HG02885 (cell line): ENCODE results near the gene CMIP.

Source experiments
- ATAC-seq: cut with Tn5 transposase; IDR thresholded peaks from one replicate; pipeline ENCODE4 v1.9.1; 2021; ENCODE audit warnings: mild to moderate bottlenecking; ENCODE audit not compliant: unreplicated experiment, poor library complexity

Gene CMIP

GRCh38 chr16:81664153-81664552 is 219.5 kb downstream of the CMIP start:
- ATAC-seq = no peak

DNA sequence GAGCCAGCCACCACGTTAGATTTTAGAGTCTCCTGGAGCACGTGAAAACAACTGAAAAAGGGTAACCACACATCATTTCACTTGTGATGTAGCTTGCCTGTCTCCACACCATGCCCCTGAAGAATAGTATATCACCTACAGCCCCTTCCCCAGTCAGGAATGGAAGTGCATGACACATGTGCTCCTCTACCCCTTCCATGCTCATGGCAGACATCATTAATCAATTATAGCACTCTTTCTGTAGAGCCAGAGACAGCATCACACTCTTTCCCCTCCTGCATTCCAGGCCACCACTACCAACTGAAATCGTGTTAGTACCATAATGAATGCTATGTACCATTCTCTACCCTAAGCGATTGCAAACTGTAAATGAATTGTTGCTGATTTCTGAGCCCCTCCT is 221.0 kb downstream of the CMIP start:
- no peak for ATAC-seq

GRCh38 chr16:81666113-81666512 is 221.5 kb downstream of the CMIP start:
- ATAC-seq = no peak

- ATAC-seq = no peak
These were observed 223.9 kb downstream of the CMIP start for GRCh38 chr16:81668243-81669097.

DNA sequence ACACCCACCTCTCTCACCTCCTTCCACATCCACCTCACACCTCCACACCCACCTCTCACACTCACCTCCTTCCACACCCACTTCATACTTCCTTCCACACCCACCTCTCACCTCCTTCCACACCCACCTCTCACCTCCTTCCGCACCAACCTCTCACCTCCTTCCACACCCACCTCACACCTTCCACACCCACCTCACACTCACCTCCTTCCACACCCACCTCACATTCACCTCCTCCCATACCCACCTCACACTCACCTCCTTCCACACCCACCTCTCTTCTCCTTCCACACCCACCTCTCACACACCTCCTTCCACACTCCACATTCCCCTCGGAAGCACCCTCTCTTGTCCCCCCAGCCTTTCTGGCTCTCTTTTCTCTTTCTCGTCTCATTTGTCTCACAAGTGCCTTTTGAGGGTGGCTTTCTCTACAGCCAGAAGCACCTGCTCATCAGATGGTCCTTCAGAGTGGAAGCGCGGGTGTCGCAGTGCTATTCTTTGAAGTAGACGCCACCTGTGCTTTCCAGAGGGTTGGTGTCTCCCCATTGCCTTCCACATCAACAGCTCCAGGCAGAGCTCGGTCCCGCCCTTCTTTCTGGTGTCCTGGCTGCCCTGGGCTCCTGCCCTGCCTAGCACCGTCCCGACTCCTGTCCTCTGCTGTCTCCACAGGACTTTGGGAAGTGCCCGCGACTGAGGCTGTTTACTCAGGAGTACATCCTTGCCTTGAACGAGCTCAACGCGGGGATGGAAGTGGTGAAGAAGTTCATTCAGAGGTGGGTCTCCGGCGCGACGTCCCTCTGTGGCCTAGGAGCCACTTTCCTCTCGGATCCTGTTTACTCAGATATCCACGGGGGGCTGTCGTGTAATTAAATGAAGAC is 225.1 kb downstream of the CMIP start:
- no peak for ATAC-seq

- no peak for ATAC-seq
These were observed 227.4 kb downstream of the CMIP start for GRCh38 chr16:81671738-81672597.

- no peak for ATAC-seq
These were observed 228.8 kb downstream of the CMIP start for GRCh38 chr16:81673432-81673831.

DNA sequence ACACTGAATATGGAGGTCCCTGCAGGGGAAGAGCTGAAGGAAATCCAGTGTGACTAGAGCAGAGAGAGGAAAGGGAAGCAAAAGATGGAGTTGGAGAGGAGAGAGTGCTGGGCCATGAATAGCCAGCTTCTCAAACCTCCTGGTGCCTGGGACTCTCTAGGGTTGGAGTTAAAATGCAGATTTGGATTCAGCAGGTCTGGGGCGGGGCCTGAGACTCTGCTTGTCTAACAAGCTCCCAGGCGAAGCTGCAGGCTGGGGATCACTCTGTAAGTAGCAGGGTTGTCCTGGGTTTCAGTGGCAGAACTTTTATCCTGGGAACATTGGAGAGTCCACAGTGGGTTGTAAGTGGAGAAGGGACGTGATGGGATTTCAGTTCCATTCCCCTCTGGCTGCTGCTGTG is 231.1 kb downstream of the CMIP start:
- ATAC-seq = no peak

DNA sequence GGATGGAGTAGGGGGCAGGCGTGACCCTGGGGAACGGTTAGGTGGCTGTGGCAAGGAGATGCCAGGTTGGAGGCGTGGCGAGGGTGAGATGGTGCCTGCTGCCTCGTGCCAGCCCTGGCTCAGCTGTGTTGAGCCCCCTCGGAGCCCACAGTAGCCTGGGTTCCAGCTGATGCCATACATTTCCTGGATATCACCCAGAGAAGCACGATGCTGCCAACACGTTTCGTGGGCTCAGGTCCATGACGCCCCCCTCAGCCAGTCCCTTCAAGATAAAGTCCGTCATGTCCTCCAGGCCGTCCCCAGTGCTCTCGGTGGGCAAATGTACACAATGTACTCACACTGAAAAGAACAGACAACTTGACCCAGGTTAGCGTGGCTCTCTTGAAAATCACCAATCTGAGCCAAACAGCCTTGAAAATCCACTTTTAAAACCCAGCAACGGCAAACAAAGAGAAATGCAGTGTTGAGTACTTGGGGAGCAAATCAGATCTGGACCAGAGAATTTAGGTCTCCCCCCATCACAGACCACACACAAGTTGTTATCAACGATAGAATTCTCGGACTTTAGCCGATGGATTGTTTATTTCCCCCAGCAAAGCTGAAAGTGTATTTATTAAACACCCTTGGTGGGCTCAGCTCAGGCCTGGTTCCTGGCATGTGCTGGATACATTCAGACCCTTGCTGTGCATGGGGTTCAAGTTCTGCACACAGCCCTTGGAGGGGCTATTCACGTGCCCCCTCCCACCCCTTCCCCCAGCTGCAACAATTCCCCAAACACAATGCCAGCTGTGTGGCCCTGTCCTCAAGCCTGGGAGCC is 231.7 kb downstream of the CMIP start:
- no peak for ATAC-seq

- ATAC-seq = no peak
These were observed 232.5 kb downstream of the CMIP start for GRCh38 chr16:81676883-81677737.

- ATAC-seq = no peak
These were observed 233.9 kb downstream of the CMIP start for GRCh38 chr16:81678326-81679095.

- no peak for ATAC-seq
These were observed 235.3 kb downstream of the CMIP start for GRCh38 chr16:81679721-81680430.

- no peak for ATAC-seq
These were observed 236.1 kb downstream of the CMIP start for GRCh38 chr16:81680444-81681275.

GRCh38 chr16:81681311-81681710 is 236.7 kb downstream of the CMIP start:
- no peak for ATAC-seq

GRCh38 chr16:81684242-81684837 is 239.7 kb downstream of the CMIP start:
- no peak for ATAC-seq

- ATAC-seq = no peak
These were observed 240.3 kb downstream of the CMIP start for GRCh38 chr16:81684901-81685300.
